Measurements from ENCODE around the gene ATP13A4.

Gene ATP13A4

GRCh38 chr3:193400304-193400703, 154.4 kb downstream of the ATP13A4 start:
- no peak for DNase-seq (ENCODE audit: low spot score)

- DNase-seq (ENCODE audit: low spot score), result no peak
These were observed 158.0 kb downstream of the ATP13A4 start for GRCh38 chr3:193396451-193397244.

- no peak for DNase-seq (ENCODE audit: low spot score)
These were observed 162.8 kb downstream of the ATP13A4 start for GRCh38 chr3:193391902-193392301.

DNA sequence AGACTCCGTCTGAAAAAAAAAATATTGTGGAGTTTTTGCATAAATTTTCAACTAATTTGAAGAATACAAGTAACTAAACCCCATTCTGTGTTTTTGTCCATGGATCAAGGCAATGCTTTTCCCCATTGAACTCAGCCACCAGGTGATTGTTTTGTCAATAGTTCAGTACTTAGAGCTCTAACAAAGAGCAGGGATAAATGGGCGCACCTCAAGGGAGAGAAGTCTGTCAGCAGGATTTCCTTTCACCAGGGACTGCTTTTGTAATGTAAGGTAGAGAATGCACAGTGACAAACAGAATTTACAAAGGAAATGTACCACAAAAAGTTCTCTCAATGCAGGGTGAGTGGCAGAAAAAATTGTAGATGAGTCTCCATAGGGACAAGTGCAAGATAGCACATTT, 165.4 kb downstream of the ATP13A4 start:
- DNase-seq (ENCODE audit: low spot score), result no peak

- no peak for DNase-seq (ENCODE audit: low spot score)
These were observed 166.3 kb downstream of the ATP13A4 start for GRCh38 chr3:193388361-193388760.

DNA sequence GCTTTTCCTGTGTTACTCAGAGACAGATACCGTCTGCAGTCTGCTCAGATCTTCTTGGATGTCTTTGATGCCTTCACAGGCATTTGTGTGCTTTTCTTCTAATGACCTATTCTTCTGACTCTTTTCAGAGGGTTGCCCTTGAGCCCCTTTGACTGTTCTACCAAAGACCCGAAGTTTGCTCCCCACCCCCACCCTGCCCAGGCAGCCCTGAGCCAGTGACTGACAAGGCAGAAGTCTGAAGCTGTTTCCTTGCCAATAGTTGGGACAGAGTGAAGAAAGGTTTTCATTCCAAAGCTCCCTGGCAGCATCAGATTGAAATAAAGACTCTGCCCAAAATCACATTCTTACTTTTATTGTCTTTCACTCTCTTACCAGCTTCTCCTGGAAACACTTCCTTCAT, 167.1 kb downstream of the ATP13A4 start:
- DNase-seq (ENCODE audit: low spot score), result no peak

- no peak for DNase-seq (ENCODE audit: low spot score)
These were observed 176.0 kb downstream of the ATP13A4 start, which contains the start of gene ATP13A5 for GRCh38 chr3:193378706-193379105. TSS of gene ATP13A5 (minus strand) at chr3:193378753. CDS start at chr3:193378725, 28 bp downstream.

DNA sequence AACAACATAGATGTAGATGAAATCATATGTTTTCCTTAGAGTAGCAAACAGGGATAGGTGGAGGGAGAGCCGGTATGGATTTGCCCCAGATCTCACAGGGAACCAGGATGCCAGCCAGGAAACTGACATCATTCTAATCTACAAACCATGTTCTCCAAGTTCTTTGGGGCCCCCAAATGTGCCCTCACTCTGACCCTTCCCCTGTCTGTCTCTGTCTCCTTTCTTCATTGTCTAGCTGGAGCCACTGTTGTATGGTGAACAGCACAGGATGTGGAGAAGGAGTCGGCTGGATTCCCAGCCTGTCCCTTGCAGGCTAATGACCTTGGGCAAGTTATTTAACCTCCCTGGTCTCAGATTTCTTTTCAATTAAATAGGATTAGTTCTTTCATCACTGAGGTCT, 177.1 kb downstream of the ATP13A4 start:
- no peak for DNase-seq (ENCODE audit: low spot score)

DNA sequence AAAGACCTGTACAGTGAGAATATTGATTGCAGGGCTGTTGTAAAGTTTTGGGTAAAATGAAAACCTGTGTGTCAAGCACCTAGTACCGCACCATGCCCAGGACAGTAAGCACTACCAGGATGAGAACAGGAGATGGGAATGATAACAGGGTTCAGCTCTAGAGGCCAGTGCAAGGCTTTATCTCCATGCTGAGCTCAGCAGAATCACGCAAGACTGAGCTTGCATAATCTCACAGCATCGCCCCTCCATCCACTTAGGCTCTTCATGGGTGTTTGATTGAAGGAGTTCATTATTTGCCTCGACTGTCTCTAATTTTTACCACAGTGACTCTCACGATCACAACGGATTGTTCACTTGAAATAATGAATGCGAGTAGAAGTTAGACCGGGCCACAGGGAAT, 179.1 kb downstream of the ATP13A4 start:
- no peak for DNase-seq (ENCODE audit: low spot score)

DNA sequence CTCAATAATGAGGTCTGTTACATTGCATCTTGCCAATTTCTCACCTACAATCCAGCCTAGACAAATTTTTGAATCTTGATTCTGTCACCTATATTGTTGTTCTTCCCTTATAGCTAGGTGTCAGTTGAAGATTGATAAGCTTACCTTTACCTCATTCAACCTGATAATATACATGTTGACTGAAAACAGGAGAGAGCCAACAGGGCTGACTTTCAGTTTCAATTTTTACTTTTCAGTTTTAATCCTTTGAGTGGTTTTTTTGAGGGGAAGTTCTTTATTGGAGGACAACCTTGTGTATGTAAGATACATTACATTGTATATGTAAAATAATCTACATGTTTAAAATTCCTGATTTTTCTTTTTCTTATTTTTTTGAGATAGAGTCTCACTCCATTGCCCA, 181.9 kb downstream of the ATP13A4 start:
- DNase-seq (ENCODE audit: low spot score), result no peak

GRCh38 chr3:193367868-193368267, 186.8 kb downstream of the ATP13A4 start:
- DNase-seq (ENCODE audit: low spot score), result no peak

- no peak for DNase-seq (ENCODE audit: low spot score)
These were observed 197.4 kb downstream of the ATP13A4 start for GRCh38 chr3:193357291-193357690.

DNA sequence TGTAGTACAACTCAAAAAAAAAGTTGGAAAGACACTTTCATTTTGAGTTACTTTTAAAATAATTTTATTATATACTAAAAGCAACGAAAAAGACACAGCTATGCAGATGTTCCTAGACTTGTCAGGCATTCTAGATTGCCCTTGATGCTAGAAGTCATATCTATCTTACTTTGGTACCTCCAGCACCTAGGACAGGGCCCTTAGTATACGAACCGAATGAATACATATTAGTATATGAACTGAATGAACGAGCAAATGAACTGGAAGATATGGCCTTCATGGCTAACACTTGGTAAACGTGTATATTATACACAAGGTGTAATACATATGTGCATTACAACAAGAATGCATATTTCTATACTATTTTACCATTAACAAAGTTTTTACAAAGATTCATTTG, 200.3 kb downstream of the ATP13A4 start:
- no peak for DNase-seq (ENCODE audit: low spot score)
